D721Med (cell line): ENCODE results near the gene RERE.
"Not testable (repeated sequence)": the region's sequence is repeated elsewhere in the genome, so short reads cannot be mapped to it uniquely, and the experiment has no call there.

Experiments used
- DNase-seq: peaks from one replicate; pipeline ENCODE4 v3.0.0; 2011; ENCODE audit warnings: low spot score; ENCODE audit not compliant: insufficient read length
- FAIRE-seq: peaks from 2 replicates; lab custom pipeline; 2011; peaks lifted over from hg19 to GRCh38; lab: Jason Lieb, UNC
- TF ChIP-seq, protein P1 (sequence below): IDR thresholded peaks from 2 replicates; pipeline ENCODE4 v1.5.1; 2012; ENCODE audit warnings: mild to moderate bottlenecking, control low read depth; ENCODE audit not compliant: insufficient read depth; ENCODE audit errors: missing control alignments

The RERE gene

DNA sequence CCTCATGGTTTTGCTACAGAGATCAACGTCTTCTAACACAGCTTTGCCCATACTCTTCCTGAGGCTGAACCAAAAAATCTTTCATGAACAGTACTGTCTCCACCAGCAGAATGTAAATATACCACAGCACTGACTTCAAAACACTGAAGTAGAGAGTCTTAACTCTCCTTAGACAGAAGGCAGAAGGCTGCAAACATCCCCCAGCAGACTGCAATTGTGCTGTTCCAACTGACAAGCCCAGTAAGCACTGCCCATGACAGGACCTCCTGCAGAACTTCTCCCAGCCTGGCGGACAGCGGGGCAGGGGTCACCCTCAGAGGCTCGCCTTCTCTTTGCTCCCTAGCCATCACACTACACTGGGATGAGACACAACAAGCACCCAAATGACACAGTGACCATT is 218.7 kb downstream of the RERE start:
- no peak for FAIRE-seq
- TF ChIP-seq, protein P1, sequence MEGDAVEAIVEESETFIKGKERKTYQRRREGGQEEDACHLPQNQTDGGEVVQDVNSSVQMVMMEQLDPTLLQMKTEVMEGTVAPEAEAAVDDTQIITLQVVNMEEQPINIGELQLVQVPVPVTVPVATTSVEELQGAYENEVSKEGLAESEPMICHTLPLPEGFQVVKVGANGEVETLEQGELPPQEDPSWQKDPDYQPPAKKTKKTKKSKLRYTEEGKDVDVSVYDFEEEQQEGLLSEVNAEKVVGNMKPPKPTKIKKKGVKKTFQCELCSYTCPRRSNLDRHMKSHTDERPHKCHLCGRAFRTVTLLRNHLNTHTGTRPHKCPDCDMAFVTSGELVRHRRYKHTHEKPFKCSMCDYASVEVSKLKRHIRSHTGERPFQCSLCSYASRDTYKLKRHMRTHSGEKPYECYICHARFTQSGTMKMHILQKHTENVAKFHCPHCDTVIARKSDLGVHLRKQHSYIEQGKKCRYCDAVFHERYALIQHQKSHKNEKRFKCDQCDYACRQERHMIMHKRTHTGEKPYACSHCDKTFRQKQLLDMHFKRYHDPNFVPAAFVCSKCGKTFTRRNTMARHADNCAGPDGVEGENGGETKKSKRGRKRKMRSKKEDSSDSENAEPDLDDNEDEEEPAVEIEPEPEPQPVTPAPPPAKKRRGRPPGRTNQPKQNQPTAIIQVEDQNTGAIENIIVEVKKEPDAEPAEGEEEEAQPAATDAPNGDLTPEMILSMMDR, result no peak
- DNase-seq, result no peak

DNA sequence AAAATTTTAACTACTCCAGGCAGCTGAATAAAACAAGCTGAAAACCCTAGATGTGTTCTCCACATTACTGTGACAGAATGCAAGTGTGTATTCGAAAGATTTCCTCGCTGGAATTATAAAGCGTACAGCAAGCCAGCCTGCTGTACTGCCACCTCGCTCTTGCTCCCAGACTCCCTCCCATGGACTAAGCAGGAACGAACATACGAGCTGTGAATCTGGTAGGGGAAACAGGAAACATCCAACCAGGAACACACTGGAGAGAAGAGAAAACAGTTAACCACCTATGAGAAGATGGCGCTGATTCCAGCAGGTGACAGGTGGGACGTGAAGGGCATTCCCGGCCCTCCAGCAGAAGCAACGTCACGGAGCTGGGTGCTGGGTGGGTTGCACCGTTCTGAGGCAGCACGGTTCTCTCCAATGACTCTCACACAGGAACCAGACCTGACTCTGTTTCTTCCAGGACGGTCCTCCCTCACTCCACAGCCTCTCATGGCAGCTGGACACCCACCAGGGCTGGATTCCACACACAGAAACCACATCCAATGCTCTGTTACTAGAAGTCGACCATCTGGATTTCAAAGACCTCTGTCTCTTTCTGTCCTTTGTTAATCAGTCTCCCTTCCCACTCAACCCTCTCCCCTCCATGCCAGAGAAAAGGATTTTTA is 219.2 kb downstream of the RERE start:
- DNase-seq, result no peak

DNA sequence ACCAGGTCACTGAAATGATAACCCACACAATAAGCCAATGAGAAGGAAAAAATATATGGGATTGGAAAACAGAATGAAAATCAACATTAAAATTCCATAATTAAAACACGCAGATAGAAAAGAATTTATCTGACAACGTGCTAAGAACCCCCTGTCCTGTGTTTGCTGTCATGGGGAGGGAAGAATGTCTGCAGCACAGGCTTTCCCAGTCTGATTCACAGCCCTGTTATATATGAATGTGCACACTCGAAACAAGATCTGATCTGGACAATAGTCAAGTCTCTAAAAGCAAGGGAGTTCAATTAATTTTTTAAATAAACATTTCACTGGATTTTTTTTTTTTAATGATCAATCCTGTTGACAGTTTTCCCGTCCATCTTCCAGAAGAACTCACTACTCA is 220.0 kb downstream of the RERE start:
- DNase-seq, result no peak
- FAIRE-seq, result no peak
- TF ChIP-seq, protein P1, result no peak

More for the DNA sequence above, 219.2 kb downstream of the RERE start:
- TF ChIP-seq, protein P1, result peak; percentile 44
- no peak for FAIRE-seq

DNA sequence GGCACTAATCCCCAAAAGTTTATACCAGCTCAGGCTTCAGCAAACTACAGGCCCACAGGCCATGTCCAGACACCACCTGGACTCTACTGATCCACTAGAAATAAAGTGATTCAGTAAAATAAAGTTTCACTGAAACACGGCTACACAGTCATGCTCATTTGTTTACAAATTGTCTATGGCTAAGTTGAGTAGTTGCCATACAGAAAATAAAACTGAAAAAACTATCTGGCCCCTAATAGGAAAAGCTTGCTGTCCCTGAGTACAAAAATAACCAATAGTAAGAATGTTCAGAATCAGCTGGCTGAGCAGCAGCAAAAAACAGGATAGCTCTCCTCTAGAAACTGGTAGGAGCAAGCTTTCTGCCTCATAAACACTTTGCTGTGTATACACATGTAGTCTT is 221.5 kb downstream of the RERE start:
- FAIRE-seq (no peak), DNase-seq (no peak)
- TF ChIP-seq, protein P1, result no peak

DNA sequence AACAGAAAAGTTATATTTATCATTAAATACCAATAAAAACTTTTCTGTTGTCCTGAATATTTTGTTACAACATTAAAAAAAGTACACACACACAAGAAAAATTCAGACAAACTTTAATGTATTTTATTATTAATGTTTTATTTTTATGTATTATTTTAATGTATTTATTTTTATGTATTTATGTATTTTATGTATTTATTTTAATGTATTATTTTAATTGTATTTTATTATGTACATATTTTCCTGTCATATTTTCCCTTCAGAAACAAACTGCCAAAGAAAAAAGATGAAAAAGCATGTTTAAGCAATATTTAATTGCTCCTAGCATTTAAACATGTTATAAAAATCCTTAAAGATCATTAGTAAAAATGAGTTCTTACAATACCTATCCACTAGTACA is 222.1 kb downstream of the RERE start:
- TF ChIP-seq, protein P1, result no peak
- FAIRE-seq (no peak), DNase-seq (no peak)

DNA sequence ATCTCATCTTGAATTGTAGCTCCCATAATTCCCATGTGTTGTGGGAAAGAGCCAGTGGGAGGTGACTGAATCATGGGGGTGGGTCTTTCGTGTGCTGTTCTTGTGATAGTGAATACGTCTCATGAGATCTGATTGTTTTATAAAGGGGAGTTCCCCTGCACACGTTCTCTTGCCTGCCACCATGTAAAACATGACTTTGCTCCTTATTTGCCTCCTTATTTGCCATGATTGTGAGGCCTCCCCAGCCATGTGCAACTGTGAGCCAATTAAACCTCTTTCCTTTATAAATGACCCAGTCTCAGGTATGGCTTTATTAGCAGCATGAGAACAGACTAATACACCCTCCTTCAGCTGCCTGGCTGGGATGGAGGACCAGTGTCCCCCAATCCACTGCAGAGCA is 224.1 kb downstream of the RERE start:
- FAIRE-seq, DNase-seq: not testable (repeated sequence)

DNA sequence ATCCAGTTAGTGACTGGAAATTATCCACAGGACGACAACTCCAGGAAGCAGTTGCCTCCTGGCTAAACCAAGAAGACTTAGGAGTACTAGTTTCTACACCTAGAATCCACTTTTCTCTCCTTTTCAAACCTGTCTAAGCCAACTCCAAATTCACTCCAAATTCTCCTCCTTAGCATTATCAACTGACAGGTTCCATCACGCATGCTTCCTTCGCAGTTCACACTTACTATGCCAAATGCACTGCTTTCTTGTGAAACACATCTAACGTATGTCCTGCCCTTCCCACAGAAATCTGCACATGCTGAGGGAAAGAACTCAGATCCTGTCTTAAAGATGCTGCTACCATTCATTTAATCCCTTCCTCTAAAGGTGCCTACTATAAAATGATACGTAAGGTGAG is 225.9 kb downstream of the RERE start:
- TF ChIP-seq, protein P1, result no peak
- no peak for FAIRE-seq
- DNase-seq, result no peak
